IPS-11a (cell line): ENCODE data around the gene FAM72B.
"Not testable (repeated sequence)": the region's sequence is repeated elsewhere in the genome, so short reads cannot be mapped to it uniquely, and the experiment has no call there.

Experiments used
- H3K4me3 ChIP-seq: one replicate; pipeline ENCODE4 v1.5.1; 2013; ENCODE audit warnings: low read depth, low read length, control low read depth

The FAM72B gene

GRCh38 chr1:121200232-121200631, 16.1 kb upstream of the FAM72B start:
- not testable (repeated sequence) for H3K4me3 ChIP-seq

GRCh38 chr1:121199763-121200162, 15.6 kb upstream of the FAM72B start:
- not testable (repeated sequence) for H3K4me3 ChIP-seq

- not testable (repeated sequence) for H3K4me3 ChIP-seq
Measured at GRCh38 chr1:121197095-121197882, 13.1 kb upstream of the FAM72B start.

GRCh38 chr1:121192512-121192911, 8.4 kb upstream of the FAM72B start:
- not testable (repeated sequence) for H3K4me3 ChIP-seq

GRCh38 chr1:121187914-121188313, 3.8 kb upstream of the FAM72B start:
- H3K4me3 ChIP-seq: not testable (repeated sequence)

- H3K4me3 ChIP-seq: not testable (repeated sequence)
Measured at GRCh38 chr1:121186191-121186590, 2.1 kb upstream of the FAM72B start.

GRCh38 chr1:121185140-121185708, 1.1 kb upstream of the FAM72B start:
- H3K4me3 ChIP-seq: peak overlapping the region; percentile 8

GRCh38 chr1:121183867-121184266, 273 bp downstream of the FAM72B start:
- peak overlapping the region; percentile 1 for H3K4me3 ChIP-seq

GRCh38 chr1:121178197-121178596, 5.9 kb downstream of the FAM72B start:
- not testable (repeated sequence) for H3K4me3 ChIP-seq

GRCh38 chr1:121176649-121177048, 7.5 kb downstream of the FAM72B start:
- not testable (repeated sequence) for H3K4me3 ChIP-seq

GRCh38 chr1:121168152-121168668, 15.9 kb downstream of the FAM72B start:
- H3K4me3 ChIP-seq: not testable (repeated sequence)

GRCh38 chr1:121167225-121167738, 16.9 kb downstream of the FAM72B start:
- not testable (repeated sequence) for H3K4me3 ChIP-seq

- not testable (repeated sequence) for H3K4me3 ChIP-seq
Measured at GRCh38 chr1:121165296-121165695, 18.8 kb downstream of the FAM72B start.

GRCh38 chr1:121163850-121164757, 20.0 kb downstream of the FAM72B start:
- not testable (repeated sequence) for H3K4me3 ChIP-seq

GRCh38 chr1:121161199-121161901, 22.8 kb downstream of the FAM72B start:
- H3K4me3 ChIP-seq: not testable (repeated sequence)

GRCh38 chr1:121160118-121160517, 24.0 kb downstream of the FAM72B start:
- not testable (repeated sequence) for H3K4me3 ChIP-seq

- H3K4me3 ChIP-seq: not testable (repeated sequence)
Measured at GRCh38 chr1:121157609-121158008, 26.5 kb downstream of the FAM72B start.

GRCh38 chr1:121156958-121157603, 27.1 kb downstream of the FAM72B start:
- H3K4me3 ChIP-seq: not testable (repeated sequence)

- not testable (repeated sequence) for H3K4me3 ChIP-seq
Measured at GRCh38 chr1:121155671-121156358, 28.3 kb downstream of the FAM72B start.
